Hepatocyte (in vitro differentiated cells): ENCODE measurements around the gene DPAGT1.

Experiments
- EZH2 ChIP-seq: fragments of 200-600 bp; sonication (generic); IDR thresholded peaks from 2 replicates; pipeline ENCODE4 v1.6.1; 2016; ENCODE audit warnings: antibody characterized with exemption, mild to moderate bottlenecking, borderline replicate concordance
- TF ChIP-seq, protein P1 (sequence below): fragments of 200-600 bp; sonication (generic); IDR thresholded peaks from 2 replicates; pipeline ENCODE4 v1.5.1; 2016; ENCODE audit warnings: antibody characterized with exemption, mild to moderate bottlenecking; ENCODE audit not compliant: poor library complexity

DNA sequence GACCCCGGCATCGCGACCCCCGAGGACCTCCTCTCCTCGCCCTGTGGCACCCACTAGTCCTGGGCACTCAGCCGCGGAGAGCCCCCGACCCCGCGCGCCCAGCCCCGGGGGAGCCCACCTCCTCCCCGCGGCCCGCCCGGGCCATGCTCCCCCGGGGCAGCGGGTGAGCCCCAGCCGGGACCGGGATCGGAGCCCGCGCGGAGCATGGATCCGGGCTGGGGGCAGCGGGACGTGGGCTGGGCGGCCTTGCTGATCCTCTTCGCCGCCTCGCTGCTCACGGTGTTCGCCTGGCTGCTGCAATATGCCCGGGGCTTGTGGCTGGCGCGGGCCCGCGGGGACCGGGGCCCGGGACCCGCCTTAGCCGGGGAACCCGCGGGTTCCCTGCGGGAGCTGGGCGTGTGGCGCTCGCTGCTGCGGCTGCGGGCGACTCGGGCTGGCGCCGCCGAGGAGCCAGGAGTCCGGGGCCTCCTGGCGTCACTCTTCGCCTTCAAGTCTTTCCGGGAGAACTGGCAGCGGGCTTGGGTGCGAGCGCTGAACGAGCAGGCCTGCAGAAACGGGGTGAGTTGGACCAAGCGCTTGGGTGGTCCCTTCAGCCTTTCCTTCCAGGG, 6.0 kb upstream of the DPAGT1 start:
- TF ChIP-seq, protein P1, sequence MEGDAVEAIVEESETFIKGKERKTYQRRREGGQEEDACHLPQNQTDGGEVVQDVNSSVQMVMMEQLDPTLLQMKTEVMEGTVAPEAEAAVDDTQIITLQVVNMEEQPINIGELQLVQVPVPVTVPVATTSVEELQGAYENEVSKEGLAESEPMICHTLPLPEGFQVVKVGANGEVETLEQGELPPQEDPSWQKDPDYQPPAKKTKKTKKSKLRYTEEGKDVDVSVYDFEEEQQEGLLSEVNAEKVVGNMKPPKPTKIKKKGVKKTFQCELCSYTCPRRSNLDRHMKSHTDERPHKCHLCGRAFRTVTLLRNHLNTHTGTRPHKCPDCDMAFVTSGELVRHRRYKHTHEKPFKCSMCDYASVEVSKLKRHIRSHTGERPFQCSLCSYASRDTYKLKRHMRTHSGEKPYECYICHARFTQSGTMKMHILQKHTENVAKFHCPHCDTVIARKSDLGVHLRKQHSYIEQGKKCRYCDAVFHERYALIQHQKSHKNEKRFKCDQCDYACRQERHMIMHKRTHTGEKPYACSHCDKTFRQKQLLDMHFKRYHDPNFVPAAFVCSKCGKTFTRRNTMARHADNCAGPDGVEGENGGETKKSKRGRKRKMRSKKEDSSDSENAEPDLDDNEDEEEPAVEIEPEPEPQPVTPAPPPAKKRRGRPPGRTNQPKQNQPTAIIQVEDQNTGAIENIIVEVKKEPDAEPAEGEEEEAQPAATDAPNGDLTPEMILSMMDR: no peak
- no peak for TF ChIP-seq EZH2
